OCI-LY3 (cell line): ENCODE results near the gene MAOB.

Experiments
- CTCF ChIP-seq: fragments of 200-600, 300-600 bp; sonication (generic); IDR thresholded peaks from 2 replicates; pipeline ENCODE4 v1.5.1; 2014; ENCODE audit warnings: antibody characterized with exemption, low read length, low read depth
- EZH2phosphoT487 ChIP-seq: fragments of 200-600 bp; shearing (Covaris generic); IDR thresholded peaks from 2 replicates; pipeline ENCODE4 v1.6.1; 2018; ENCODE audit warnings: antibody characterized with exemption, mixed run types, low read depth

GRCh38 chrX:43817444-43817843 is 64.8 kb downstream of the MAOB start:
- no peak for TF ChIP-seq CTCF
- no peak for TF ChIP-seq EZH2phosphoT487
